DMS53 treated with DMSO at 0.1 percent for 48 hours (cell line): ENCODE data around the gene CDH13.

Source experiments
- DNase-seq: peaks from one replicate; lab custom pipeline; 2025; ENCODE audit not compliant: unreplicated experiment; lab: John Stamatoyannopoulos, UW

CDH13 gene

DNA sequence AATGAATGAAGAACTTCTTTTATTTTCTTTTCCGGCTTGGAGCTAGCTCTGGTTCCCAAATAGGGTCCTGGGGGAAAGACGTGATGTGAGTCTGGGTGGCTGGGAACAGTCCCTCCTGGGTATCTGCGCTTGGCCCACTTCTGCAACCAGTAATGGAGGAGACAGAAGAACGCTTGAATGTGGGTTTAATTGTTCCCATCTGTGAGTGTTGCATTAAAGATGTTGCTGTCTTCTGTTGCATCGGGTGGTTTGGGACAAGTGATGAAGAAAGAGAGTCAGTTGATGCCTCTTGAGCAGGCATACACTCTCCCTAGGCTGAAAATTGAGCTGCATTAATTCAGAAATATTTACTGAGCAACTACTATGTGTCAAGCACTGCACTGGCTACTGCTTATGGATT, 511.1 kb downstream of the CDH13 start:
- no peak for DNase-seq

DNA sequence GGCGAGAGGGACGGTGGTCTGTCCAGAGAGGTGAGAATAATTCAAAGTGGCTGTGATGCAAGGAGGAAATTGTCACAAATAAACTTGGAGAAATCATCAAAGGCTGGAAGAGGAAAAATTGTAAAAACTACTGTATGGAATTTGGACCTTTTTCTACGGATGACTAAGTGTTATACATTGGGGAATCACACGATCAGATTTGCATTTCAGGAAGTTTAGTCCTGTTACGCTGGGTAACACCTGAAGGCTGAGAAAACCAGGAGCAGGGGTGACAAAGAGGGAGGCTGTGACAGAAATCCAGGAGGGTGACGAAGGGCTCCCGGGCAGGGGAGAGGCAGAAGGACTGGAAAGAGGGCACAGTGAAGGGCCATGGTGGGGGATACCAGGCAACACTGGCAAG, 511.7 kb downstream of the CDH13 start:
- DNase-seq: no peak

GRCh38 chr16:83138976-83139690, 512.4 kb downstream of the CDH13 start:
- DNase-seq: no peak

DNA sequence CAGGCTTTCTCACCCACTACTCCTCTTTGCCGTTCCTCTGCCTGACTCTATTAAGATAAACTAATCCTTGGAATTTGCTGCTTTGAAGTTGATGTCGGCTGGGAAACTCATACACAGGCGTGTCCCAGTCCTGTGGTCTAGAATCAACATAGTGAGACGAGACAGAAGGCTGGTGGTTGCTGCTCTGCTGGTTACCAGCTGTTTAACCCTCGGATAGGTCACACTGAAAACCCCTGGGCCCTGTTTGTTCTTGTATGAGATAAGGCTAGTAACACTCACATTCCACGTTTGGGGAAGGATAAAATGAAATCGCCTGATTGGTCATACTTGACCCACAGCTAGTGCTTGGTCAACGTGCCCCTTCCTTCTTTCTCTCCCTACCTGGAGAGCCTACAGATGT, 517.0 kb downstream of the CDH13 start:
- no peak for DNase-seq

GRCh38 chr16:83145297-83145696, 518.5 kb downstream of the CDH13 start:
- no peak for DNase-seq

DNA sequence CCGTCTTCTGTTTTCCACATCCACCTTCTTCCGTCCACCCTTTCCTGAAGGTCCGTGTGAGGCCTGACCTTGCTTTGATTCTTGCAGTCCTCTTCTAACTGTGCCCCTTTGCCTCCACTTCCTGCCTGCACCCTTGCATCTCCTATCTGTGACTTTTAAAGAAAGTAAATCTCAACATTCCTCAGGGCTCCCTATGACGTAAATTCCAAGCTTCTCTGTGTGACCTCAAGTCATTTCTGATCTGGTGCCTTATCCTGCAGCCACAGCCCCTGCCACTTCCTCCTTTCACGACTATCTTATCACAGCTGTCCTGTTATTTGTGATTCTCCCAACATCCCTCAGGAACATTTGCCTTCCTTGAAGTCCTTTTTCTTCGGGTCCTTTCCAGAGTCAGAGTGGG, 520.5 kb downstream of the CDH13 start:
- no peak for DNase-seq

- no peak for DNase-seq
Measured at GRCh38 chr16:83158320-83158957, 531.7 kb downstream of the CDH13 start.

- DNase-seq: no peak
Measured at GRCh38 chr16:83159049-83159448, 532.3 kb downstream of the CDH13 start.

- DNase-seq: no peak
Measured at GRCh38 chr16:83160287-83161020, 533.7 kb downstream of the CDH13 start.

- no peak for DNase-seq
Measured at GRCh38 chr16:83162791-83163190, 536.0 kb downstream of the CDH13 start.

GRCh38 chr16:83164816-83165215, 538.0 kb downstream of the CDH13 start:
- DNase-seq: no peak

DNA sequence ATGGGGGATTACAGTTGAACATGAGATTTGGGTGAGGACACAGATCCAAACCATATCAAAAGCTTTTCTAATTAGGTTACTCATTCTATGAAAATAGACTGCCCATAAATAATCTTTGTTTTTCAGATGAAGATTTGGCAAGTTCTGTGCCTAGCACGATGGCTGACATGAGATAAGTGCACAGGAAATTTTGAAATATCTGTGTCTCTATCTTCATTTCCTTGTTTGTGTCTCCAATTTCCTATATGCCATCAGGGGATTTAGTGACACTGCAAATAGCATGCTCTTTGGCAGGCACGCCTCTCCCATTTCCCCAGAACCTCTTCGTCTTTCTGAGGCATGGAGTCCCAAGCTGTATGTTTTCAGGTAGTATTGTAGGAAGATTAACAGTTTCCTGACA, 544.6 kb downstream of the CDH13 start:
- DNase-seq: no peak

GRCh38 chr16:83174671-83175070, 547.9 kb downstream of the CDH13 start:
- DNase-seq: no peak

- no peak for DNase-seq
Measured at GRCh38 chr16:83176802-83177201, 550.0 kb downstream of the CDH13 start.

DNA sequence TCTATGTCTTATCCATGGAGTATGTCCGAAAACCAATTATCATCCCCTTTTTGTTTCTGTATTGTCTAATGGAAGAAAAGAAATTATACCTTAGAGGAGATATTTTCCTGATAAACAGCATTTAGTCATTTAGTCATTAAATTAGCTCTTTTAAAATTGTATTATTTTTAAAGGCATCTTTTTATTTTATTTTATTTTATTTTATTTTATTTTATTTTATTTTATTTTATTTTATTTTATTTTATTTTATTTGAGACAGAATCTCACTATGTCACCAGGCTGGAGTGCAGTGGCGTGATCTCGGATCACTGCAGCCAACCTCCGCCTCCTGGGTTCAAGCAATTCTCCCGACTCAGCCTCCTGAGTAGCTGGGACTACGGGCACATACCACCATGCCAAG, 559.1 kb downstream of the CDH13 start:
- no peak for DNase-seq

GRCh38 chr16:83187405-83187804, 560.6 kb downstream of the CDH13 start:
- no peak for DNase-seq

DNA sequence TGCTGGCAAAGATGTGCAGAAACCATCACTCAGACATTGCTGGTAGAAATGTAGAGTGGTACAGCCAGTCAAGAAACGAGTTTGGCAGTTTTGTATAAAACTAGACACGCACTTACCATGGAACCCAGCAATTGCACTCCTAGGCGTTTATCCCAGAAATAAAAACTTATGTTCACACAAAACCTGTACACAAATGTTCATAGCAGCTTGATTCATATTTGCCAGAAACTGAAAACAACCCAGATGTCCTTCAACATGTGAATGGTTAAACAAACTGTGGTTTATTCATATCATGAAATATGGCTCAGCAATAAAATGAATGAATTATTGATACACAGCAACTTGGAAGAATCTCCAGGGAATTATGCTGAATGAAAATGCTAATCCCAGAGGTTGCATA, 570.0 kb downstream of the CDH13 start:
- no peak for DNase-seq

DNA sequence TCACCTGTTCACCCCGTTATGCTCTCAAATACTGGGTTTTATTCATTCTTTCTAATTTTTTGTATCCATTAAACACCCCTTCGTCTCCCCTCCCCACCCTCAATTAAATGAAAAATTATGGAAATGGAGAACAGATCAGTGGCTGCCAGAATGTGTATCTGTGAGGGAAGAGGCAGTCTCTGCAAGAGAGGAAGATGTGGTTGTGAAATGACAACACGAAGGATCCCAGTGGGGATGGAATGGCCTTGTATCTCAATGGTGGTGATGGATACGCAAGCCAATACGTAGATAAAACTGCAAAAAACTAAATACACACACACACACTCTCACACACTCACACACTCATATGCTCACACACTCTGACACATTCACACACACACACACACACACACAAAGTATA, 570.7 kb downstream of the CDH13 start:
- DNase-seq: no peak

GRCh38 chr16:83198977-83199376, 572.2 kb downstream of the CDH13 start:
- no peak for DNase-seq

- no peak for DNase-seq
Measured at GRCh38 chr16:83200005-83200779, 573.4 kb downstream of the CDH13 start.

DNA sequence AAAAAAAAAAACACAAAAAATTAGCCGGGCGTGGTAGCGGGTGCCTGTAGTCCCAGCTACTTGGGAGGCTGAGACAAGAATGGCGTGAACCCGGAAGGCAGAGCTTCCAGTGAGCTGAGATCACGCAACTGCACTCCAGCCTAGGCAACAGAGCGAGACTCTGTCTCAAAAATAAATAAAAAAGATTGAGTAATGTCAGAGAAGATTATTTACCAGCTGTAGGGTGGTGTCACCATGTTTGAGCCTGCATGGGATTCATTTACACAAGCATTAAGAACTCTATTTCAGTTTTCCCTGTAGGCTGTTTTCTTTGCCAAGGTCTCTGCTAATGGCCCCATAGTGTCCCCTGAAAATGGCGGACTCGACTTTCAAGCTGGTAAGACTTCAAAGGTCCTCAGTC, 575.0 kb downstream of the CDH13 start:
- no peak for DNase-seq
